Right atrium auricular region (tissue), 2 donors: Measurements from ENCODE around the gene GRIP2. TPM values are rescaled to one million over a fixed set of nuclear protein-coding genes. Genes with fewer than 3 reads are reported as not detected.
A peak's percentile ranks its signal among the peaks of the same experiment; 100 is the strongest.

ENCODE experiments used
- DNase-seq: peaks from one replicate; pipeline ENCODE4 v3.0.0-alpha.2; 2019; ENCODE audit warnings: low spot score
- H3K27ac ChIP-seq, 2 donors: fragments of 200-600 bp; sonication (generic); 1 replicate in 1 of 2; 2 replicates in 1 of 2; pipeline ENCODE4 v1.5.1; 2016 to 2019
- H3K27me3 ChIP-seq, 2 donors: fragments of 200-600 bp; sonication (generic); one replicate each; pipeline versions ENCODE4 v1.5.1 to v1.6.0; 2017 to 2019
- H3K36me3 ChIP-seq: fragments of 200-600 bp; sonication (generic); one replicate; pipeline ENCODE4 v1.5.1; 2016
- H3K4me1 ChIP-seq, 2 donors: fragments of 200-600 bp; sonication (generic); one replicate each; pipeline versions ENCODE4 v1.5.1 to v1.6.0; 2017 to 2019
- H3K4me3 ChIP-seq, 2 donors: fragments of 200-600 bp; sonication (generic); 1 replicate in 1 of 2; 2 replicates in 1 of 2; pipeline ENCODE4 v1.5.1; 2017 to 2019; ENCODE audit warnings: mild to moderate bottlenecking in 1 of 2, moderate library complexity in 1 of 2
- H3K9me3 ChIP-seq, 2 donors: fragments of 200-600 bp; sonication (generic); one replicate each; pipeline ENCODE4 v1.5.1; 2019
- CTCF ChIP-seq, 2 donors: fragments of 200-600 bp; sonication (generic); IDR thresholded peaks; one replicate each; pipeline ENCODE4 v1.5.1; 2019; ENCODE audit warnings: antibody characterized with exemption in 2 of 2
- total RNA-seq, 2 donors: library from RNA; depleted of rRNA; stranded (reverse); fragments of >200 nt; gene quantifications; one replicate each; pipeline ENCODE4 v1.1.0, GENCODE V29; 2016

Gene GRIP2
- total RNA-seq, 2 donors from 2014 or later, result 7.1 to 13.2 TPM

- DNase-seq, result no peak
- TF ChIP-seq CTCF (IDR thresholded peaks at IDR 0.05), result no peak
- Histone ChIP-seq H3K4me1 (peaks cover 0 to 78% of the 10 kb centered on the region in 2 donors), H3K9me3 (no peaks in the 10 kb centered on the region), H3K4me3 (no peak overlapping the region), H3K36me3 (peaks cover 20% of the 10 kb centered on the region), H3K27ac (peak overlapping the region in 1 of 2 donors; percentile 31), H3K27me3 (no peaks in the 10 kb centered on the region)
These were observed 84.4 kb downstream of the GRIP2 start for GRCh38 chr3:14455571-14456317.

GRCh38 chr3:14454639-14455310 lies 85.4 kb downstream of the GRIP2 start:
- no peak for TF ChIP-seq CTCF (IDR thresholded peaks at IDR 0.05)
- no peaks in the 10 kb centered on the region for H3K9me3 ChIP-seq
- peak overlapping the region; percentile 80 to 82 for H3K27ac ChIP-seq
- H3K4me3 ChIP-seq, result no peak overlapping the region
- peaks cover 0 to 68% of the 10 kb centered on the region in 2 donors for H3K4me1 ChIP-seq
- no peaks in the 10 kb centered on the region for H3K27me3 ChIP-seq
- H3K36me3 ChIP-seq, result peaks cover 18% of the 10 kb centered on the region
- DNase-seq, result no peak

DNA sequence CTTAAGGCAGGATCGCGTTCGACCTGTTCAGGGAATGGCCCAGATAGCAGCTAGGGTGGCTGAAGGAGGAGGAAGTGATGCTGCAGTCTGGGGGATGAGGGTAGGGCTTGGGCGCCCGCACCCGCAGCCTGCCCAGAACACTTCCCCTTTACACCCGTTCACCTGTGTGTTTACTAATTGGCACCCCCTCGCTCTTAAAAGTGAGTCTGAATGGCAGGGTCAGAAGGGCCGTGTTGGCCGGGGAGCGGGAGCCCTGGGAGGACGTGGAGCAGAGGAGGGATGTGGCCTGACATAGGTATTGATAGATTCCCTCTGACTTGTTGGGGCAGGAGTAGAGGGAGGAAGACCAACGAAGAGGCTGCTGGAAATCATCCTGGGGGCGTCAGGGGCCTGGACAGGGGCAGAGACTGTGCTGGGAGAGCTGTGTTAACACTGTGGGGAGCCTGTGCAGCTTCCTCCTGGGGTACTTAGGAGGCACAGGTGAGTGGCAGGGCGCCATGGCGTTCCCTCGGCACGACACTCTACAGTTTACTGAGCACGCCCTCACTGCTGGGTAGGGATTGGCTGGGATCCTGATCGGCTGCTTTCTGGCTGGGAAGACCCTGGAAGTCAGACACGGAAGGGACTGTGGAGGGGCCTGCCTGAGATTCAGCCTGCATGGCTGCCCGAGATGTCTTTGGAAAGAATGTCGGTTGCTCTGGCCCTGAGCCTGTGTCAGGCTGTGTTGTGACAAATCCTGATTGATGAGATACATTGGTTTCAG lies 86.1 kb downstream of the GRIP2 start:
- no peak for TF ChIP-seq CTCF (IDR thresholded peaks at IDR 0.05)
- Histone ChIP-seq H3K27me3 (no peaks in the 10 kb centered on the region), H3K4me1 (peaks cover 0 to 65% of the 10 kb centered on the region in 2 donors), H3K27ac (peak overlapping the region; percentile 80 to 82), H3K9me3 (no peaks in the 10 kb centered on the region), H3K4me3 (no peak overlapping the region), H3K36me3 (peaks cover 16% of the 10 kb centered on the region)
- DNase-seq, result no peak

- Histone ChIP-seq H3K27me3 (no peaks in the 10 kb centered on the region), H3K4me3 (no peak overlapping the region), H3K36me3 (peaks cover 26% of the 10 kb centered on the region), H3K9me3 (no peaks in the 10 kb centered on the region), H3K27ac (peak overlapping the region; percentile 80 to 82), H3K4me1 (peaks cover 0 to 55% of the 10 kb centered on the region in 2 donors)
- peak; percentile 97 for DNase-seq
- TF ChIP-seq CTCF (IDR thresholded peaks at IDR 0.05), result no peak
These were observed 87.1 kb downstream of the GRIP2 start for GRCh38 chr3:14452740-14453710.
